ENCODE measurements around the gene PCMT1. TPM values are rescaled to one million over a fixed set of nuclear protein-coding genes. Genes with fewer than 3 reads are reported as not detected.

Gene PCMT1
- total and polyA plus RNA-seq, 7 donors, result 124 to 613 (median 161) TPM

DNA sequence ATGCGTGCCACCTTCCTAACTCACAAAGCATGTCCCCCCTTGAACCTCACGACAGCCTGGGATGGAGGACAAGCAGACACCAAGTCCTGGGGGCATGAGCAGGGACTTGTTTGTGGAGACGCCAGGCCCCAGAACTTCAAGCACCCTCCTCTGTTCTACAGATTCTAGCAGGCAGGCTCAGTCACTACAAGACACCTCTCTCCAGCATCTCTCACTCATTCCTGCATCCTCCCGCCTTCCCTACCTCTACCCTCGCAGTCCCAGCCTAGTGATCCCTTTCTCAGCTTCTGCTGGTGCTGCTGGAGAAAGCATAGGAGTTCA, 110.9 kb downstream of the PCMT1 start:
- intact Hi-C loops (cut with DNase I), result loop anchor here in 1 of 2 donors (2.0 kb wide), 1 partner anchor 16 kb away; no protein-coding TSS in a partner anchor
- no peaks in the 10 kb centered on the region for H3K27me3 ChIP-seq (ENCODE audit: insufficient read depth in 3 of 3, low read length in 2 of 3)

More for the DNA sequence above, 110.9 kb downstream of the PCMT1 start:
- Histone ChIP-seq H3K4me3 (no peak overlapping the region), H3K9me3 (no peaks in the 10 kb centered on the region), H3K4me1 (peaks cover 46% of the 10 kb centered on the region), H3K36me3 (ENCODE audit: insufficient read depth in 1 of 2, low read depth in 1 of 2) (no peaks in the 10 kb centered on the region), H3K27ac (no peak overlapping the region)
- TF ChIP-seq, protein P1, sequence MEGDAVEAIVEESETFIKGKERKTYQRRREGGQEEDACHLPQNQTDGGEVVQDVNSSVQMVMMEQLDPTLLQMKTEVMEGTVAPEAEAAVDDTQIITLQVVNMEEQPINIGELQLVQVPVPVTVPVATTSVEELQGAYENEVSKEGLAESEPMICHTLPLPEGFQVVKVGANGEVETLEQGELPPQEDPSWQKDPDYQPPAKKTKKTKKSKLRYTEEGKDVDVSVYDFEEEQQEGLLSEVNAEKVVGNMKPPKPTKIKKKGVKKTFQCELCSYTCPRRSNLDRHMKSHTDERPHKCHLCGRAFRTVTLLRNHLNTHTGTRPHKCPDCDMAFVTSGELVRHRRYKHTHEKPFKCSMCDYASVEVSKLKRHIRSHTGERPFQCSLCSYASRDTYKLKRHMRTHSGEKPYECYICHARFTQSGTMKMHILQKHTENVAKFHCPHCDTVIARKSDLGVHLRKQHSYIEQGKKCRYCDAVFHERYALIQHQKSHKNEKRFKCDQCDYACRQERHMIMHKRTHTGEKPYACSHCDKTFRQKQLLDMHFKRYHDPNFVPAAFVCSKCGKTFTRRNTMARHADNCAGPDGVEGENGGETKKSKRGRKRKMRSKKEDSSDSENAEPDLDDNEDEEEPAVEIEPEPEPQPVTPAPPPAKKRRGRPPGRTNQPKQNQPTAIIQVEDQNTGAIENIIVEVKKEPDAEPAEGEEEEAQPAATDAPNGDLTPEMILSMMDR (IDR thresholded peaks at IDR 0.05), result no peak
- DNase-seq (no peak), ATAC-seq (no peak)
- WGBS, 3 donors, result 95 to 98% (median 96%) methylated on average over 5 of the region's 5 CpGs

Other genes starting within 250 kb of the PCMT1 start
- gene PPIL4, start 203.7 kb upstream of the PCMT1 start, total RNA-seq, result 10 to 100 TPM; 14.7 to 32.4 (median 22.3) TPM
- gene PPIL4, start 203.7 kb upstream of the PCMT1 start, polyA plus RNA-seq, result 1 to 10 TPM; 6.9 to 8.4 (median 8.3) TPM
- gene GINM1, start 183.4 kb upstream of the PCMT1 start, total RNA-seq, result 10 to 100 TPM; 26.8 to 39.0 (median 30.5) TPM
- gene GINM1, start 183.4 kb upstream of the PCMT1 start, polyA plus RNA-seq, result 10 to 100 TPM; 25.9 to 35.6 (median 30.7) TPM
- 10 to 100 TPM; 10.7 to 24.5 (median 16.4) TPM for gene KATNA1, start 101.0 kb upstream of the PCMT1 start, total RNA-seq
- 10 to 100 TPM; 19.2 to 30.1 (median 29.1) TPM for gene KATNA1, start 101.0 kb upstream of the PCMT1 start, polyA plus RNA-seq
- gene LATS1, start 31.6 kb upstream of the PCMT1 start, total RNA-seq, result 10 to 100 TPM; 11.0 to 15.5 (median 13.9) TPM
- gene LATS1, start 31.6 kb upstream of the PCMT1 start, polyA plus RNA-seq, result 1 to 10 TPM; 3.4 to 8.3 (median 3.7) TPM
- gene NUP43, start 3.2 kb upstream of the PCMT1 start, total RNA-seq, result 10 to 100 TPM; 17.4 to 26.8 (median 22.1) TPM
- gene NUP43, start 3.2 kb upstream of the PCMT1 start, polyA plus RNA-seq, result 10 to 100 TPM in 2 of 3 donors, 1 to 10 TPM in 1; 7.3 to 17.1 (median 14.1) TPM
- gene LRP11, start 114.6 kb downstream of the PCMT1 start, total RNA-seq, result 10 to 100 TPM in 2 of 4 donors, 1 to 10 TPM in 2; 7.9 to 29.6 (median 10.2) TPM
- 1 to 10 TPM; 1.6 to 3.2 (median 2.5) TPM for gene LRP11, start 114.6 kb downstream of the PCMT1 start, polyA plus RNA-seq
- 1 to 10 TPM; 1.4 to 6.2 (median 3.9) TPM for gene RAET1E, start 148.4 kb downstream of the PCMT1 start, total RNA-seq
- gene RAET1E, start 148.4 kb downstream of the PCMT1 start, polyA plus RNA-seq, result 10 to 100 TPM in 1 of 3 donors, under 1 TPM in 2; 0.04 to 17.2 (median 0.31) TPM
- gene RAET1G, start 173.4 kb downstream of the PCMT1 start, total RNA-seq, result 1 to 10 TPM in 1 of 4 donors, under 1 TPM in 2, not detected in 1; 0.40 to 1.1 (median 0.64) TPM
- under 1 TPM; 0.04 to 0.73 (median 0.24) TPM for gene RAET1G, start 173.4 kb downstream of the PCMT1 start, polyA plus RNA-seq
- under 1 TPM in 3 of 4 donors, not detected in 1; 0.25 to 0.75 (median 0.69) TPM for gene ULBP2, start 192.3 kb downstream of the PCMT1 start, total RNA-seq
- gene ULBP2, start 192.3 kb downstream of the PCMT1 start, polyA plus RNA-seq, result under 1 TPM; 0.17 to 0.81 (median 0.59) TPM
- gene ULBP1, start 214.2 kb downstream of the PCMT1 start, total RNA-seq, result under 1 TPM; 0.06 to 0.12 (median 0.10) TPM
- under 1 TPM; 0.03 to 0.10 (median 0.03) TPM for gene ULBP1, start 214.2 kb downstream of the PCMT1 start, polyA plus RNA-seq